ENCODE data around the gene PYCARD. TPM values are rescaled to one million over a fixed set of nuclear protein-coding genes. Genes with fewer than 3 reads are reported as not detected.

The PYCARD gene
- total and polyA plus RNA-seq, 7 experiments from 2014 or later: 13.0 to 80.1 (median 41.0) TPM

DNA sequence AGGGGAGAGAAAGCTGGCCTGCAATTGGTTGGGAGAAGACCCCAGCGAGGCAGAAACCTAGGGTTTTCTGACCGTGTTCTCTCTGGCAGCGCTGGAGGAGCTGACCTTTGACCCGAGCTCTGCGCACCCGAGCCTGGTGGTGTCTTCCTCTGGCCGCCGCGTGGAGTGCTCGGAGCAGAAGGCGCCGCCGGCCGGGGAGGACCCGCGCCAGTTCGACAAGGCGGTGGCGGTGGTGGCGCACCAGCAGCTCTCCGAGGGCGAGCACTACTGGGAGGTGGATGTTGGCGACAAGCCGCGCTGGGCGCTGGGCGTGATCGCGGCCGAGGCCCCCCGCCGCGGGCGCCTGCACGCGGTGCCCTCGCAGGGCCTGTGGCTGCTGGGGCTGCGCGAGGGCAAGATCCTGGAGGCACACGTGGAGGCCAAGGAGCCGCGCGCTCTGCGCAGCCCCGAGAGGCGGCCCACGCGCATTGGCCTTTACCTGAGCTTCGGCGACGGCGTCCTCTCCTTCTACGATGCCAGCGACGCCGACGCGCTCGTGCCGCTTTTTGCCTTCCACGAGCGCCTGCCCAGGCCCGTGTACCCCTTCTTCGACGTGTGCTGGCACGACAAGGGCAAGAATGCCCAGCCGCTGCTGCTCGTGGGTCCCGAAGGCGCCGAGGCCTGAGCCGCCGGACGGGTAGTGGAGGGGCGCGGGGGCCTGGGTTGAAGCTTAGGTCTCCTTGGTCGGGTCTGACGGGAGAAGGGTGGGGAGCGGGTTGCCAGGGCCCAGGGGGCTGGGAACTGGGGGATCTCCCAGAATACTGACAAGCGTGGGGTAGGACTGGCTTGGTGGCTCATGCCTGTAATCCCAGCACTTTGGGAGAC is 21.8 kb upstream of the PYCARD start:
- no peaks in the 10 kb centered on the region for H3K4me1 ChIP-seq (ENCODE audit: control insufficient read depth in 2 of 2, insufficient read depth in 2 of 2, low read length in 2 of 2)

DNA sequence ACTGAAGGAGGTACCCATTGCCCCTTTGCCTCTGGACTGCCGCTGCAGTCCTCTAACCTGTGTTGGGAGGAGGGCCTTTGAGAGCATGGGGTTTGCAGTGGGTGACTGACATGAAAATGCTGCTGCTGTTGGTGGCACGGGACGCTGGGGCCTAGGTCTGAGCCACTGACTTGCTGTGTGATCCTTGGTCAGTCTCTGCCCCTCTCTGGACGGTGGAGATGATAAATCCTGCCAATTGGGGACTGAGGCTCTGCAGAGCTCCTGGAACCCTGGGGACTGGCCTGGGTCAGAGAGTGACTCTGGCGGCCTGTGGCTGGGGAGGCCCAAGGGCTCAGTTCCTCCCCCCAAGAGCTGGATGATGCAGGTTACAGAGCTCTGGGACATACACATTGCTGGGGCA is 20.5 kb upstream of the PYCARD start:
- Histone ChIP-seq H3K4me3 (ENCODE audit: low read length) (no peak overlapping the region), H3K9me3 (ENCODE audit: control insufficient read depth in 2 of 3, low read length in 3 of 3) (no peaks in the 10 kb centered on the region), H3K27me3 (ENCODE audit: control insufficient read depth in 2 of 2, insufficient read depth in 2 of 2, low read length in 2 of 2) (peaks cover 0 to under 1% of the 10 kb centered on the region in 2 donors), H3K36me3 (ENCODE audit: control insufficient read depth in 2 of 3, insufficient read depth in 3 of 3, low read length in 3 of 3) (no peaks in the 10 kb centered on the region), H3K27ac (ENCODE audit: low read depth, low read length) (no peak overlapping the region), H3K4me1 (ENCODE audit: control insufficient read depth in 2 of 2, insufficient read depth in 2 of 2, low read length in 2 of 2) (no peaks in the 10 kb centered on the region)
- Mint-ChIP-seq H3K9me3 (peaks cover 0 to 1% (median 0%) of the 10 kb centered on the region in 11 donors), H3K4me3 (no peak overlapping the region), H3K4me1 (peaks cover 0 to under 1% (median 0%) of the 10 kb centered on the region in 7 donors), H3K27ac (no peak overlapping the region), H3K36me3 (no peaks in the 10 kb centered on the region), H3K27me3 (peaks cover 14 to 29% (median 27%) of the 10 kb centered on the region in 5 donors)
- DNase-seq: no peak
- intact Hi-C loops (cut with micrococcal nuclease): no loop called here
- CTCF ChIA-PET: no interaction called here
- no peak for ATAC-seq
- POLR2A ChIA-PET: no interaction called here

More for the DNA sequence above, 21.8 kb upstream of the PYCARD start:
- H3K27me3 ChIP-seq (ENCODE audit: control insufficient read depth in 2 of 2, insufficient read depth in 2 of 2, low read length in 2 of 2): no peaks in the 10 kb centered on the region
- DNase-seq (no peak), ATAC-seq (no peak)
- CTCF ChIA-PET: no interaction called here
- Mint-ChIP-seq H3K9me3 (peaks cover 0 to 1% (median 0%) of the 10 kb centered on the region in 11 donors), H3K27me3 (peaks cover 7 to 17% (median 16%) of the 10 kb centered on the region in 5 donors), H3K4me1 (peaks cover 0 to 3% (median 0%) of the 10 kb centered on the region in 7 donors), H3K36me3 (no peaks in the 10 kb centered on the region), H3K27ac (no peak overlapping the region), H3K4me3 (no peak overlapping the region)
- POLR2A ChIA-PET: no interaction called here
- no peak overlapping the region for H3K4me3 ChIP-seq (ENCODE audit: low read length)
- intact Hi-C loops (cut with micrococcal nuclease): no loop called here
- H3K27ac ChIP-seq (ENCODE audit: low read depth, low read length): no peak overlapping the region
- H3K9me3 ChIP-seq (ENCODE audit: control insufficient read depth in 2 of 3, low read length in 3 of 3): no peaks in the 10 kb centered on the region
- no peaks in the 10 kb centered on the region for H3K36me3 ChIP-seq (ENCODE audit: control insufficient read depth in 2 of 3, insufficient read depth in 3 of 3, low read length in 3 of 3)

DNA sequence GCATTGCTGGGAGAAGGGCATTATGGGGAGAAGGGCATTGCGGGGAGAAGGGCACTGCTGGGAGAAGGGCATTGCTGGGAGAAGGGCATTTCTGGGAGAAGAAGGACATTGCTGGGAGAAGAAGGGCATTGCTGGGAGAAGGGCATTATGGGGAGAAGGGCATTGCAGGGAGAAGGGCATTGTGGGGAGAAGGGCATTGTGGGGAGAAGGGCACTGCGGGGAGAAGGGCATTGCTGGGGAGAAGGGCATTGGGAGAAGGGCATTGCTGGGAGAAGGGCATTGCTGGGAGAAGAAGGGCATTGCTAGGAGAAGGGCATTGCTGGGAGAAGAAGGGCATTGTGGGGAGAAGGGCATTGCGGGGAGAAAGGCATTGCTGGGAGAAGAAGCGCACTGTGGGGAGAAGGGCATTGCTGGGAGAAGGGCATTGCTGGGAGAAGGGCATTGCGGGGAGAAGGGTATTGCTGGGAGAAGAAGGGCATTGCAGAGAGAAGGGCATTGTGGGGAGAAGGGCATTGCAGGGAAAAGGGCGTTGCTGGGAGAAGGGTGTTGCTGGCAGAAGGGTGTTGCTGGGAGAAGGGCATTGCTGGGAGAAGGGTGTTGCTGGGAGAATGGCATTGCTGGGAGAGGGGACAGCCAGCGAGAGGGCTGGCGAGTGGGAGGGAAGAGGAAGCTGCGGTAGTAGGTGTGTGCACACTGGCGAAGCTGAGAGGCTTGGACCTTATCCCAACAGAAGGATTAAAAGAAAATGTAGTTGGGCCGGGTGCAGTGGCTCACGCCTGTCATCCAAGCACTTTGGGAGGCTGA is 19.0 kb upstream of the PYCARD start:
- H3K4me3 Mint-ChIP-seq: no peak overlapping the region

DNA sequence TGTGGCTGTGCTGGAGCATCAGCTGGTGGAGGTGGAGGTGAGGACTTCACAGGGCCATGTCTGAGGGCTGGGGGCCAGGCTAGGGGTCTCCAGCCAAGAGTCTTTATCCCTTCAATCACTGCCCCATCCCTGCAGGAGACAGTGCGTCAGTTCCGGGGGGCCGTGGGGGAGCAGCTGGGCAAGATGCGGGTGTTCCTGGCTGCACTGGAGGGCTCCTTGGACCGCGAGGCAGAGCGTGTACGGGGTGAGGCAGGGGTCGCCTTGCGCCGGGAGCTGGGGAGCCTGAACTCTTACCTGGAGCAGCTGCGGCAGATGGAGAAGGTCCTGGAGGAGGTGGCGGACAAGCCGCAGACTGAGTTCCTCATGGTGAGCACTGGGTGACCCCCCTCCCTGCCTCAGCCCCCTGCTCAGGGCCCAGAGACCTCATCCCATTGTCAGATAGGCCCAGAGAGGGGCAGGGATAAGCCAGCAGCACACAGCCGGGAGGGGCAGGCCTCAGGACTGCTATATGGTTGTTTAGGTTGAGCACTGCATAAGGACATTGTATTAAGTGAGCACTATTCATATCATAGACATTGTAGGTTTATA is 16.7 kb upstream of the PYCARD start:
- no peak overlapping the region for H3K27ac Mint-ChIP-seq
- CTCF ChIA-PET: interaction anchor here (0.7 kb wide), 1 partner anchor 220 kb away, joined by 3 read pairs; no protein-coding TSS in a partner anchor

More for the DNA sequence above, 19.0 kb upstream of the PYCARD start:
- ChIA-PET POLR2A (no interaction called here), CTCF (interaction anchor here (0.6 kb wide), 1 partner anchor 10 kb away, joined by 5 read pairs; no protein-coding TSS in a partner anchor)
- intact Hi-C loops (cut with micrococcal nuclease): no loop called here
- ATAC-seq (no peak), DNase-seq (no peak)
- H3K27ac ChIP-seq (ENCODE audit: low read depth, low read length): no peak overlapping the region
- Mint-ChIP-seq H3K9me3 (no peaks in the 10 kb centered on the region), H3K36me3 (no peaks in the 10 kb centered on the region), H3K4me1 (peaks cover 4 to 9% (median 5%) of the 10 kb centered on the region in 7 donors), H3K27me3 (peaks cover 25 to 42% (median 39%) of the 10 kb centered on the region in 5 donors), H3K27ac (no peak overlapping the region)
- peaks cover 11 to 13% of the 10 kb centered on the region in 2 donors for H3K27me3 ChIP-seq (ENCODE audit: control insufficient read depth in 2 of 2, insufficient read depth in 2 of 2, low read length in 2 of 2)
- H3K4me1 ChIP-seq (ENCODE audit: control insufficient read depth in 2 of 2, insufficient read depth in 2 of 2, low read length in 2 of 2): peaks cover 6 to 8% of the 10 kb centered on the region in 2 donors
- no peaks in the 10 kb centered on the region for H3K36me3 ChIP-seq (ENCODE audit: control insufficient read depth in 2 of 3, insufficient read depth in 3 of 3, low read length in 3 of 3)
- no peaks in the 10 kb centered on the region for H3K9me3 ChIP-seq (ENCODE audit: control insufficient read depth in 2 of 3, low read length in 3 of 3)
- H3K4me3 ChIP-seq (ENCODE audit: low read length): no peak overlapping the region

DNA sequence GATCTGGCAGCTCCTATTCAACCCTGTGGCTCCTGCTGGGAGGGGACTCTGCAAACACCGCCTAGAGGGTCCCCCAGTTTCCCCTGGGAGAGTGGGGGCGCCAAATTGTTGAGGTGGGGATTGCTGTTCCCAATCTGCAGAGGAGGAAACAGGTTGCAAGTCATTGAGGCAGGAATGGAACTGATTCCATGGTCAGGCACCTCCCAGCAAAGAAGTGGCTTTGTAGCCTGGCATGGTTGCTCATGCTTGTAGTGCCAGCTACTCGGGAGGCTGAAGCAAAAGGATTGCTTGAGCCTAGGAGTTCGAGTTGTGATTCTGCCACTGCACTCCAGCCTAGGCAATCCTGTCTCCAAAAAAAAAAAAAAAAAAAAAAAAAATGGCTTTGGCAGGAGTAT is 14.6 kb upstream of the PYCARD start:
- POLR2A ChIA-PET: interaction anchor here (0.6 to 4.8 kb wide), 4 partner anchors 15 to 140 kb away, joined by 3 to 22 read pairs (median 8); partner anchors contain the start of genes FUS and PYCARD
- CTCF ChIA-PET: interaction anchor here (0.6 to 0.7 kb wide), 2 partner anchors 16 to 116 kb away, joined by 6 to 7 read pairs; no protein-coding TSS in a partner anchor
- peak overlapping the region; percentile 48 for H3K4me3 ChIP-seq (ENCODE audit: low read length)
- ATAC-seq: no peak
- Mint-ChIP-seq H3K4me1 (peaks cover 15 to 34% (median 18%) of the 10 kb centered on the region in 7 donors), H3K36me3 (no peaks in the 10 kb centered on the region), H3K27me3 (peaks cover 42 to 69% (median 50%) of the 10 kb centered on the region in 5 donors), H3K27ac (no peak overlapping the region), H3K4me3 (peak overlapping the region; percentile 70 to 83 (median 79)), H3K9me3 (no peaks in the 10 kb centered on the region)
- H3K36me3 ChIP-seq (ENCODE audit: control insufficient read depth in 2 of 3, insufficient read depth in 3 of 3, low read length in 3 of 3): no peaks in the 10 kb centered on the region
- DNase-seq: no peak
- intact Hi-C loops (cut with micrococcal nuclease): no loop called here
- no peak overlapping the region for H3K27ac ChIP-seq (ENCODE audit: low read depth, low read length)
- H3K9me3 ChIP-seq (ENCODE audit: control insufficient read depth in 2 of 3, low read length in 3 of 3): no peaks in the 10 kb centered on the region
- peaks cover 18 to 25% of the 10 kb centered on the region in 2 donors for H3K4me1 ChIP-seq (ENCODE audit: control insufficient read depth in 2 of 2, insufficient read depth in 2 of 2, low read length in 2 of 2)
- peaks cover 11 to 19% of the 10 kb centered on the region in 2 donors for H3K27me3 ChIP-seq (ENCODE audit: control insufficient read depth in 2 of 2, insufficient read depth in 2 of 2, low read length in 2 of 2)

More for the DNA sequence above, 16.7 kb upstream of the PYCARD start:
- DNase-seq (no peak), ATAC-seq (no peak)
- no peak overlapping the region for H3K4me3 ChIP-seq (ENCODE audit: low read length)
- no peaks in the 10 kb centered on the region for H3K9me3 ChIP-seq (ENCODE audit: control insufficient read depth in 2 of 3, low read length in 3 of 3)
- Mint-ChIP-seq H3K4me1 (peaks cover 15 to 21% (median 18%) of the 10 kb centered on the region in 7 donors), H3K27me3 (peaks cover 36 to 58% (median 48%) of the 10 kb centered on the region in 5 donors), H3K4me3 (no peak overlapping the region), H3K36me3 (no peaks in the 10 kb centered on the region), H3K9me3 (no peaks in the 10 kb centered on the region)
- peaks cover 18 to 25% of the 10 kb centered on the region in 2 donors for H3K4me1 ChIP-seq (ENCODE audit: control insufficient read depth in 2 of 2, insufficient read depth in 2 of 2, low read length in 2 of 2)
- POLR2A ChIA-PET: no interaction called here
- intact Hi-C loops (cut with micrococcal nuclease): no loop called here
- H3K36me3 ChIP-seq (ENCODE audit: control insufficient read depth in 2 of 3, insufficient read depth in 3 of 3, low read length in 3 of 3): no peaks in the 10 kb centered on the region
- H3K27me3 ChIP-seq (ENCODE audit: control insufficient read depth in 2 of 2, insufficient read depth in 2 of 2, low read length in 2 of 2): peaks cover 11 to 19% of the 10 kb centered on the region in 2 donors
- H3K27ac ChIP-seq (ENCODE audit: low read depth, low read length): no peak overlapping the region

All from naive thymus-derived CD4-positive, alpha-beta T cell (primary cell).